K562 (cell line): ENCODE measurements around the gene IL20RA. TPM values are rescaled to one million over a fixed set of nuclear protein-coding genes. Genes with fewer than 3 reads are reported as not detected.

Experiments
- ATAC-seq: fragments of 200-7000 bp; cut with Tn5 transposase; 3 replicates; pipeline ENCODE4 v1.9.1; 2020; ENCODE audit warnings: moderate library complexity
- BruUV-seq: library from RNA; stranded (reverse); fragments of 400-500 nt; replicated peaks from 2 replicates; lab custom pipeline; 2021; lab: Mats Ljungman, UMichigan
- CTCF ChIA-PET: fragments of 300-600 bp; formaldehyde crosslinking; extraction: SDS; loops from one replicate; lab custom pipeline; 2021; ENCODE audit warnings: low intra/inter-chr PET ratio; lab: Yijun Ruan, JAX
- POLR2A ChIA-PET: fragments of 300-600, 350-650 bp; sonication (Branson Sonifier 250); formaldehyde crosslinking; extraction: SDS; loops from one replicate; lab custom pipeline; 2021; ENCODE audit warnings: antibody characterized with exemption, inconsistent platforms; lab: Yijun Ruan, JAX
- DNase-seq, 4 experiments: peaks; one replicate each; pipeline versions ENCODE4 v3.0.0 to v3.0.0-alpha.2; 2011 to 2018; ENCODE audit warnings: low spot score in 3 of 4, mixed read lengths in 3 of 4; ENCODE audit errors: extremely low read depth in 1 of 4
- FAIRE-seq: peaks from 2 replicates; lab custom pipeline; 2011; peaks lifted over from hg19 to GRCh38; lab: Jason Lieb, UNC
- H2AFZ ChIP-seq: 2 replicates; pipeline ENCODE4 v1.6.0; 2011; ENCODE audit warnings: low read depth, low read length, control low read depth, inconsistent platforms
- H3K27ac ChIP-seq: fragments of 200-600 bp; 3 replicates; pipeline ENCODE4 v1.8.0; 2011; ENCODE audit warnings: low read depth, mild to moderate bottlenecking, control low read depth, inconsistent platforms, low read length, moderate library complexity, mixed read lengths; ENCODE audit errors: extremely low read depth
- H3K27me3 ChIP-seq, 2 experiments: fragments of 300-600 bp in 1 of 2; 2 replicates in 1 of 2; 3 replicates in 1 of 2; pipeline versions ENCODE4 v1.6.0 to v1.8.0; 2011; ENCODE audit warnings: inconsistent platforms in 2 of 2, low read length in 2 of 2, mild to moderate bottlenecking in 1 of 2, mixed read lengths in 1 of 2, moderate library complexity in 1 of 2; ENCODE audit not compliant: control insufficient read depth in 2 of 2, insufficient read depth in 2 of 2
- H3K36me3 ChIP-seq: fragments of 300-600 bp; 3 replicates; pipeline ENCODE4 v1.8.0; 2011; ENCODE audit warnings: mild to moderate bottlenecking, low read length, inconsistent platforms; ENCODE audit not compliant: control insufficient read depth, insufficient read depth
- H3K4me1 ChIP-seq, 2 experiments: fragments of 200-600 bp in 1 of 2; replicated peaks in 1 of 2; 2 replicates in 1 of 2; 3 replicates in 1 of 2; pipeline versions ENCODE4 v1.5.1 to v1.8.0; 2011; ENCODE audit warnings: inconsistent platforms in 2 of 2, low read length in 2 of 2, mild to moderate bottlenecking in 1 of 2, mixed read lengths in 1 of 2, moderate library complexity in 1 of 2; ENCODE audit not compliant: control insufficient read depth in 2 of 2, insufficient read depth in 2 of 2
- H3K4me2 ChIP-seq: 2 replicates; pipeline ENCODE4 v1.6.1; 2011; ENCODE audit warnings: low read length, control low read depth, inconsistent platforms, mixed read lengths; ENCODE audit not compliant: insufficient read depth
- H3K4me3 ChIP-seq: fragments of 200-600 bp; sonication (generic), shearing (Covaris generic); 2 replicates; pipeline ENCODE4 v1.5.1; 2016; ENCODE audit warnings: control low read depth, inconsistent platforms
- H3K79me2 ChIP-seq: fragments of 200-600 bp; 3 replicates; pipeline ENCODE4 v1.8.0; 2011; ENCODE audit warnings: low read length, inconsistent platforms; ENCODE audit not compliant: control insufficient read depth, insufficient read depth
- H3K9ac ChIP-seq, 2 experiments: 2 replicates each; pipeline versions ENCODE4 v1.6.0 to v1.6.1; 2011; ENCODE audit warnings: low read depth in 2 of 2, low read length in 2 of 2, control low read depth in 1 of 2, inconsistent platforms in 1 of 2, mild to moderate bottlenecking in 1 of 2, mixed read lengths in 1 of 2; ENCODE audit not compliant: insufficient read depth in 1 of 2
- H3K9me1 ChIP-seq: one replicate; pipeline ENCODE4 v1.6.0; 2011; ENCODE audit warnings: inconsistent platforms, mild to moderate bottlenecking, low read length, moderate library complexity; ENCODE audit not compliant: control insufficient read depth, insufficient read depth
- H3K9me3 ChIP-seq: replicated peaks from 2 replicates; pipeline ENCODE4 v1.5.1; 2011; ENCODE audit warnings: low read depth, low read length, inconsistent platforms; ENCODE audit not compliant: control insufficient read depth, insufficient read depth
- H4K20me1 ChIP-seq: replicated peaks from 2 replicates; pipeline ENCODE4 v1.6.1; 2011; ENCODE audit warnings: low read length, inconsistent platforms, mixed read lengths; ENCODE audit not compliant: control insufficient read depth, insufficient read depth
- ASH1L ChIP-seq: fragments of 450-650 bp; IDR thresholded peaks from 2 replicates; pipeline ENCODE4 v1.6.1; 2018; ENCODE audit warnings: borderline replicate concordance, mild to moderate bottlenecking, low read depth; ENCODE audit not compliant: partially characterized antibody
- DNMT1 ChIP-seq: fragments of 450-650 bp; IDR thresholded peaks from 2 replicates; pipeline ENCODE4 v1.6.1; 2016; ENCODE audit warnings: antibody characterized with exemption, mild to moderate bottlenecking
- EZH2 ChIP-seq: IDR thresholded peaks from 2 replicates; pipeline ENCODE4 v1.6.1; 2012; ENCODE audit warnings: low read depth, mild to moderate bottlenecking, inconsistent platforms, low read length, borderline replicate concordance
- HDAC2 ChIP-seq: fragments of 450-650 bp; IDR thresholded peaks from 2 replicates; pipeline ENCODE4 v1.6.1; 2016; ENCODE audit warnings: mild to moderate bottlenecking
- MCM3 ChIP-seq: fragments of 450-650 bp; IDR thresholded peaks from 2 replicates; pipeline ENCODE4 v1.6.1; 2016
- RFX7 ChIP-seq: fragments of 250-450 bp; sonication (Bioruptor Pico); IDR thresholded peaks from 2 replicates; pipeline ENCODE4 v1.5.1; 2021; ENCODE audit warnings: mild to moderate bottlenecking
- SPI1 ChIP-seq: IDR thresholded peaks from 2 replicates; pipeline ENCODE4 v1.6.1; 2011; ENCODE audit warnings: low read depth, low read length, control low read depth, borderline replicate concordance
- ZBTB33 ChIP-seq: sonication (generic); formaldehyde crosslinking; IDR thresholded peaks from 2 replicates; pipeline ENCODE4 v1.8.1; 2023; ENCODE audit warnings: mild to moderate bottlenecking, missing genetic modification reagents
- WGBS: fragments of 100-300 bp; shearing (Covaris generic); methylation state at CpG from one replicate; pipeline ENCODE4 v1.1.6; 2016; ENCODE audit warnings: low coverage, mixed read lengths; ENCODE audit not compliant: insufficient coverage; ENCODE audit errors: missing lambda C conversion rate; 5-methylcytosine and 5-hydroxymethylcytosine counted together
- in situ Hi-C: fragments of 300-500 bp; cut with MboI; formaldehyde crosslinking; loops from 4 replicates; pipeline ENCODE4 v1.15.0; 2018; ENCODE audit warnings: inconsistent platforms, mixed read lengths
- intact Hi-C: fragments of 100-400 bp; cut with micrococcal nuclease; formaldehyde crosslinking; loops from 2 replicates; pipeline ENCODE4 v1.14.2; 2022
- polyA plus RNA-seq, 8 experiments: library from polyadenylated mRNA; depleted of rRNA in 4 of 8; stranded (reverse) in 5 of 8; unstranded in 3 of 8; fragments of >200 nt; fragmentation: Nextera tagmentation in 2 of 8; fragmentation: Illumina TruSeq in 1 of 8; extraction: Ambion mirVana in 2 of 8; extraction: Trizol in 1 of 8; gene quantifications; 2 replicates each; pipeline versions ENCODE4 v1.2.1 to v1.2.3, GENCODE V29; 2011 to 2014; ENCODE audit warnings: inconsistent platforms in 1 of 8, missing spikeins in 1 of 8
- total RNA-seq, 7 experiments: library from RNA; depleted of rRNA in 6 of 7; stranded (reverse); fragments of >200 nt in 6 of 7; fragmentation: Illumina TruSeq in 2 of 7; extraction: Trizol in 2 of 7; gene quantifications; 2 replicates each; pipeline versions ENCODE4 v1.2.1 to v1.2.3, GENCODE V29; 2011 to 2021; ENCODE audit warnings: low replicate concordance in 1 of 7
- TF ChIP-seq, protein P1 (sequence below): fragments of 450-650 bp; IDR thresholded peaks from 2 replicates; pipeline ENCODE4 v1.6.1; 2016; ENCODE audit warnings: mild to moderate bottlenecking, moderate library complexity

The IL20RA gene
- total and polyA plus RNA-seq, 9 of the 15 experiments (the other 6 are each of a cell fraction or from before 2014, with no cell fraction given), result not detected

DNA sequence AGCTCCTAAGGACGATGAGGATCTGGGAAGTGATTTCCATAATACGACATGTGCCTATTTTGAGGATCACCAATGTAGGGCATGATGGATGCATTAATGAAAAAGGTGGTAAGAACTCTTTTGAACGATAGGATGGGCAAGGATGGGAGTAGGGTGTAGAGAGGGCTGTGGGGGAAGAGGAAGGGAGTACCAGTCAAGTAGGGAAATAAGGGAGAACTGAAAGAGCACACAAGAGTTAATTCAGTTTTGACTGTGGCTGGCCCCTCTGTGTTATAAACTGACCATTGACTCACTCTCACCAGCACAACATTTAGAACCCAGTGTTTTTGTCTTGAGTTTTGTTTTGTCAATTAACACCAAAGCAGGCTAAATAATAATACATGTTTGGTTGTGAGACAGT lies 89.6 kb downstream of the IL20RA start:
- peaks cover 3 to 14% of the 10 kb centered on the region in 2 experiments for H3K27me3 ChIP-seq
- H3K9me3 ChIP-seq, result no peaks in the 10 kb centered on the region
- ChIA-PET CTCF (no interaction called here), POLR2A (no interaction called here)
- H3K27ac ChIP-seq, result no peak overlapping the region
- no peaks in the 10 kb centered on the region for H3K9me1 ChIP-seq
- H4K20me1 ChIP-seq, result peaks cover 3% of the 10 kb centered on the region; the same call in 1 of the 2 replicates
- no peak overlapping the region for H2AFZ ChIP-seq
- in situ Hi-C loops (no loop called here), intact Hi-C loops (no loop called here)
- no peak overlapping the region for H3K4me2 ChIP-seq
- FAIRE-seq (no peak), DNase-seq (no peak), ATAC-seq (no peak)
- 6% methylated on average over 3 of the region's 3 CpGs for WGBS
- no peak overlapping the region for H3K4me3 ChIP-seq
- H3K4me1 ChIP-seq, result peaks cover 4 to 10% of the 10 kb centered on the region in 2 experiments; a peak in 4 of 5 replicates
- H3K9ac ChIP-seq, result no peak overlapping the region
- BruUV-seq, result no TSS peak
- no peaks in the 10 kb centered on the region for H3K79me2 ChIP-seq
- no peaks in the 10 kb centered on the region for H3K36me3 ChIP-seq
- TF ChIP-seq DNMT1 (no peak), ASH1L (no peak), EZH2 (no peak), RFX7 (no peak), ZBTB33 (no peak), SPI1 (no peak), MCM3 (peak; percentile 68; the same call in 1 of the 2 replicates), HDAC2 (no peak)
- TF ChIP-seq, protein P1, sequence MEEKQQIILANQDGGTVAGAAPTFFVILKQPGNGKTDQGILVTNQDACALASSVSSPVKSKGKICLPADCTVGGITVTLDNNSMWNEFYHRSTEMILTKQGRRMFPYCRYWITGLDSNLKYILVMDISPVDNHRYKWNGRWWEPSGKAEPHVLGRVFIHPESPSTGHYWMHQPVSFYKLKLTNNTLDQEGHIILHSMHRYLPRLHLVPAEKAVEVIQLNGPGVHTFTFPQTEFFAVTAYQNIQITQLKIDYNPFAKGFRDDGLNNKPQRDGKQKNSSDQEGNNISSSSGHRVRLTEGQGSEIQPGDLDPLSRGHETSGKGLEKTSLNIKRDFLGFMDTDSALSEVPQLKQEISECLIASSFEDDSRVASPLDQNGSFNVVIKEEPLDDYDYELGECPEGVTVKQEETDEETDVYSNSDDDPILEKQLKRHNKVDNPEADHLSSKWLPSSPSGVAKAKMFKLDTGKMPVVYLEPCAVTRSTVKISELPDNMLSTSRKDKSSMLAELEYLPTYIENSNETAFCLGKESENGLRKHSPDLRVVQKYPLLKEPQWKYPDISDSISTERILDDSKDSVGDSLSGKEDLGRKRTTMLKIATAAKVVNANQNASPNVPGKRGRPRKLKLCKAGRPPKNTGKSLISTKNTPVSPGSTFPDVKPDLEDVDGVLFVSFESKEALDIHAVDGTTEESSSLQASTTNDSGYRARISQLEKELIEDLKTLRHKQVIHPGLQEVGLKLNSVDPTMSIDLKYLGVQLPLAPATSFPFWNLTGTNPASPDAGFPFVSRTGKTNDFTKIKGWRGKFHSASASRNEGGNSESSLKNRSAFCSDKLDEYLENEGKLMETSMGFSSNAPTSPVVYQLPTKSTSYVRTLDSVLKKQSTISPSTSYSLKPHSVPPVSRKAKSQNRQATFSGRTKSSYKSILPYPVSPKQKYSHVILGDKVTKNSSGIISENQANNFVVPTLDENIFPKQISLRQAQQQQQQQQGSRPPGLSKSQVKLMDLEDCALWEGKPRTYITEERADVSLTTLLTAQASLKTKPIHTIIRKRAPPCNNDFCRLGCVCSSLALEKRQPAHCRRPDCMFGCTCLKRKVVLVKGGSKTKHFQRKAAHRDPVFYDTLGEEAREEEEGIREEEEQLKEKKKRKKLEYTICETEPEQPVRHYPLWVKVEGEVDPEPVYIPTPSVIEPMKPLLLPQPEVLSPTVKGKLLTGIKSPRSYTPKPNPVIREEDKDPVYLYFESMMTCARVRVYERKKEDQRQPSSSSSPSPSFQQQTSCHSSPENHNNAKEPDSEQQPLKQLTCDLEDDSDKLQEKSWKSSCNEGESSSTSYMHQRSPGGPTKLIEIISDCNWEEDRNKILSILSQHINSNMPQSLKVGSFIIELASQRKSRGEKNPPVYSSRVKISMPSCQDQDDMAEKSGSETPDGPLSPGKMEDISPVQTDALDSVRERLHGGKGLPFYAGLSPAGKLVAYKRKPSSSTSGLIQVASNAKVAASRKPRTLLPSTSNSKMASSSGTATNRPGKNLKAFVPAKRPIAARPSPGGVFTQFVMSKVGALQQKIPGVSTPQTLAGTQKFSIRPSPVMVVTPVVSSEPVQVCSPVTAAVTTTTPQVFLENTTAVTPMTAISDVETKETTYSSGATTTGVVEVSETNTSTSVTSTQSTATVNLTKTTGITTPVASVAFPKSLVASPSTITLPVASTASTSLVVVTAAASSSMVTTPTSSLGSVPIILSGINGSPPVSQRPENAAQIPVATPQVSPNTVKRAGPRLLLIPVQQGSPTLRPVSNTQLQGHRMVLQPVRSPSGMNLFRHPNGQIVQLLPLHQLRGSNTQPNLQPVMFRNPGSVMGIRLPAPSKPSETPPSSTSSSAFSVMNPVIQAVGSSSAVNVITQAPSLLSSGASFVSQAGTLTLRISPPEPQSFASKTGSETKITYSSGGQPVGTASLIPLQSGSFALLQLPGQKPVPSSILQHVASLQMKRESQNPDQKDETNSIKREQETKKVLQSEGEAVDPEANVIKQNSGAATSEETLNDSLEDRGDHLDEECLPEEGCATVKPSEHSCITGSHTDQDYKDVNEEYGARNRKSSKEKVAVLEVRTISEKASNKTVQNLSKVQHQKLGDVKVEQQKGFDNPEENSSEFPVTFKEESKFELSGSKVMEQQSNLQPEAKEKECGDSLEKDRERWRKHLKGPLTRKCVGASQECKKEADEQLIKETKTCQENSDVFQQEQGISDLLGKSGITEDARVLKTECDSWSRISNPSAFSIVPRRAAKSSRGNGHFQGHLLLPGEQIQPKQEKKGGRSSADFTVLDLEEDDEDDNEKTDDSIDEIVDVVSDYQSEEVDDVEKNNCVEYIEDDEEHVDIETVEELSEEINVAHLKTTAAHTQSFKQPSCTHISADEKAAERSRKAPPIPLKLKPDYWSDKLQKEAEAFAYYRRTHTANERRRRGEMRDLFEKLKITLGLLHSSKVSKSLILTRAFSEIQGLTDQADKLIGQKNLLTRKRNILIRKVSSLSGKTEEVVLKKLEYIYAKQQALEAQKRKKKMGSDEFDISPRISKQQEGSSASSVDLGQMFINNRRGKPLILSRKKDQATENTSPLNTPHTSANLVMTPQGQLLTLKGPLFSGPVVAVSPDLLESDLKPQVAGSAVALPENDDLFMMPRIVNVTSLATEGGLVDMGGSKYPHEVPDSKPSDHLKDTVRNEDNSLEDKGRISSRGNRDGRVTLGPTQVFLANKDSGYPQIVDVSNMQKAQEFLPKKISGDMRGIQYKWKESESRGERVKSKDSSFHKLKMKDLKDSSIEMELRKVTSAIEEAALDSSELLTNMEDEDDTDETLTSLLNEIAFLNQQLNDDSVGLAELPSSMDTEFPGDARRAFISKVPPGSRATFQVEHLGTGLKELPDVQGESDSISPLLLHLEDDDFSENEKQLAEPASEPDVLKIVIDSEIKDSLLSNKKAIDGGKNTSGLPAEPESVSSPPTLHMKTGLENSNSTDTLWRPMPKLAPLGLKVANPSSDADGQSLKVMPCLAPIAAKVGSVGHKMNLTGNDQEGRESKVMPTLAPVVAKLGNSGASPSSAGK, result no peak
